ENCODE results near the gene HSD11B2.

HSD11B2 gene

DNA sequence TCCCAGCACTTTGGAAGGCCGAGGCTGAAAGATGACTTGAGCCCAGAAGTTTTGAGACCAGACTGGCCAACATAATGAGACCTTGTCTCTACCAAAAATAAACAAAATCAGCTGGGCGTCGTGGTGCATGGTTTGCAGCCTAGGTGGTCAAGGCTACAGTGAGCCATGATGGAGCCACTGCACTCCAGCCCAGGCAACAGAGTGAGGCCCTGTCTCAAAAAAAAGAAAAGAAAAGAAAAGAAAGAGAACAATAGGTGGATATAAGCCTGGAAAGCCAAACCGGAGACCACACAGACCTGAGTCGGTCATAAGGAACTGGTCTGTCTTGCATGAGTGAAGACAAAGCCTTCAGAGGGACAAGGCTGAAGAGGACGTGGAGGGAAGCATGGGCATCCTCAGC lies 35.7 kb downstream of the HSD11B2 start:
- H3K27me3 ChIP-seq (ENCODE audit: control insufficient read depth, low read length), result no peaks in the 10 kb centered on the region
- no peak overlapping the region for H3K4me3 ChIP-seq (ENCODE audit: low read length)
- H3K4me2 ChIP-seq (ENCODE audit: low read length), result no peak overlapping the region
- H3F3A ChIP-seq (ENCODE audit: control insufficient read depth, insufficient read depth), result no peaks in the 10 kb centered on the region
- peaks cover 74% of the 10 kb centered on the region for H3K79me2 ChIP-seq (ENCODE audit: control insufficient read depth, low read length)
- H3K9me2 ChIP-seq (replicated peaks; ENCODE audit: control insufficient read depth, low read length), result no peaks in the 10 kb centered on the region
- H3K4me1 ChIP-seq (ENCODE audit: control insufficient read depth, low read length), result peaks cover 18% of the 10 kb centered on the region
- no peak overlapping the region for H3K27ac ChIP-seq (ENCODE audit: low read depth, low read length)
- no peaks in the 10 kb centered on the region for H3K9me3 ChIP-seq (ENCODE audit: control insufficient read depth, insufficient read depth, low read length)
- TF ChIP-seq, protein P1, sequence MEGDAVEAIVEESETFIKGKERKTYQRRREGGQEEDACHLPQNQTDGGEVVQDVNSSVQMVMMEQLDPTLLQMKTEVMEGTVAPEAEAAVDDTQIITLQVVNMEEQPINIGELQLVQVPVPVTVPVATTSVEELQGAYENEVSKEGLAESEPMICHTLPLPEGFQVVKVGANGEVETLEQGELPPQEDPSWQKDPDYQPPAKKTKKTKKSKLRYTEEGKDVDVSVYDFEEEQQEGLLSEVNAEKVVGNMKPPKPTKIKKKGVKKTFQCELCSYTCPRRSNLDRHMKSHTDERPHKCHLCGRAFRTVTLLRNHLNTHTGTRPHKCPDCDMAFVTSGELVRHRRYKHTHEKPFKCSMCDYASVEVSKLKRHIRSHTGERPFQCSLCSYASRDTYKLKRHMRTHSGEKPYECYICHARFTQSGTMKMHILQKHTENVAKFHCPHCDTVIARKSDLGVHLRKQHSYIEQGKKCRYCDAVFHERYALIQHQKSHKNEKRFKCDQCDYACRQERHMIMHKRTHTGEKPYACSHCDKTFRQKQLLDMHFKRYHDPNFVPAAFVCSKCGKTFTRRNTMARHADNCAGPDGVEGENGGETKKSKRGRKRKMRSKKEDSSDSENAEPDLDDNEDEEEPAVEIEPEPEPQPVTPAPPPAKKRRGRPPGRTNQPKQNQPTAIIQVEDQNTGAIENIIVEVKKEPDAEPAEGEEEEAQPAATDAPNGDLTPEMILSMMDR (IDR thresholded peaks at IDR 0.05; ENCODE audit: low read depth, low read length, poor library complexity, severe bottlenecking), result no peak
- TF ChIP-seq EZH2phosphoT487 (IDR thresholded peaks at IDR 0.05; ENCODE audit: borderline replicate concordance, low read length), result no peak
- no peaks in the 10 kb centered on the region for H3K36me3 ChIP-seq (ENCODE audit: control insufficient read depth, low read length)
- H4K20me1 ChIP-seq (ENCODE audit: control insufficient read depth, insufficient read depth, low read depth, low read length), result peaks cover 5% of the 10 kb centered on the region; the same call in 1 of the 2 replicates

DNA sequence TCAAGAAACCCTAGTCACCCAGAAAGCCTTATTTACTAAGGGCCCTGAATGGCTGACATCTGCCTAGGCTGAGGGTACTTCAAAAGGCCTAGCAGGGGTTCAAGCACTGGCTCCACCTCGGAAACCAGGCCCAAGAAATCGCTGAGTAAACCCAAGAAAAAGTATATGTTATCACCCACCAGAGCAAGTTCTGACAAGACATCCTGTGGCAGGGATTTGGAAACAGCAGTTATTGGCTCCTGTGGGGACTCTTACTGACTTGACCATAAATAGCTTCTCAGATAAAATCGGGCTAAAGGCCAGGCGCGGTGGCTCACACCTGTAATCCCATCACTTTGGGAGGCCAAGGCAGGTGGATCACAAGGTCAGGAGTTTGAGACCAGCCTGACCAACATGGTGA lies 37.8 kb downstream of the HSD11B2 start:
- Histone ChIP-seq H3K4me2 (ENCODE audit: low read length) (peak overlapping the region; percentile 24; the same call in 1 of the 2 replicates), H3K36me3 (ENCODE audit: control insufficient read depth, low read length) (no peaks in the 10 kb centered on the region), H3K4me1 (ENCODE audit: control insufficient read depth, low read length) (peaks cover 18% of the 10 kb centered on the region), H3K9me2 (replicated peaks; ENCODE audit: control insufficient read depth, low read length) (no peaks in the 10 kb centered on the region), H3K27ac (ENCODE audit: low read depth, low read length) (no peak overlapping the region; the same call in 1 of the 2 replicates), H3K27me3 (ENCODE audit: control insufficient read depth, low read length) (no peaks in the 10 kb centered on the region), H3K4me3 (ENCODE audit: low read length) (no peak overlapping the region), H3F3A (ENCODE audit: control insufficient read depth, insufficient read depth) (no peaks in the 10 kb centered on the region), H3K9me3 (ENCODE audit: control insufficient read depth, insufficient read depth, low read length) (no peaks in the 10 kb centered on the region), H3K79me2 (ENCODE audit: control insufficient read depth, low read length) (peaks cover 87% of the 10 kb centered on the region), H4K20me1 (ENCODE audit: control insufficient read depth, insufficient read depth, low read depth, low read length) (peaks cover 7% of the 10 kb centered on the region; the same call in 1 of the 2 replicates)
- TF ChIP-seq, protein P1 (IDR thresholded peaks at IDR 0.05; ENCODE audit: low read depth, low read length, poor library complexity, severe bottlenecking), result no peak
- no peak for TF ChIP-seq EZH2phosphoT487 (IDR thresholded peaks at IDR 0.05; ENCODE audit: borderline replicate concordance, low read length)

DNA sequence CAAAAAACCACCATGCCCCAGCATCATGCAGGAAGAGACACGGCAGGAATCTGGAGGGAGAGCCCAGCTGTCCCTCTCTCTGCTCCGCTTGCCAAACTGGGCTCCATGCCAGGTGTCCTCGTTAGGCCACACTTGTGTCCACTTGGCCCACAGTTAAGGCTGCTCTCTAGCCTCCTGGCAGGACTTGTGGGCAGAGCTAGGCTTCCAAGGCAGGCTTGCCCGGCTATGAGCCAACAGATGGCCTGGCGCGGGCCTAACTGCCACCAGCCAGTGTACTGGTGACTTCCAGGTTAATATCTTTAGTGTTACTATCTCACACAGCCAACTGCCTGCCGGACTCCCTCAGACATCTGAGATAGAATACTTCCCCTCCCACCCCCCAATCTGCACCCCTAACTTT lies 39.4 kb downstream of the HSD11B2 start:
- Histone ChIP-seq H3K4me3 (ENCODE audit: low read length) (no peak overlapping the region), H4K20me1 (ENCODE audit: control insufficient read depth, insufficient read depth, low read depth, low read length) (peaks cover 22% of the 10 kb centered on the region; the same call in 1 of the 2 replicates), H3K9me2 (replicated peaks; ENCODE audit: control insufficient read depth, low read length) (no peaks in the 10 kb centered on the region), H3K79me2 (ENCODE audit: control insufficient read depth, low read length) (peaks cover 89% of the 10 kb centered on the region), H3K9me3 (ENCODE audit: control insufficient read depth, insufficient read depth, low read length) (no peaks in the 10 kb centered on the region), H3K27me3 (ENCODE audit: control insufficient read depth, low read length) (no peaks in the 10 kb centered on the region), H3K36me3 (ENCODE audit: control insufficient read depth, low read length) (peaks cover 5% of the 10 kb centered on the region; the same call in 1 of the 2 replicates), H3K4me2 (ENCODE audit: low read length) (no peak overlapping the region), H3K4me1 (ENCODE audit: control insufficient read depth, low read length) (peaks cover 26% of the 10 kb centered on the region), H3F3A (ENCODE audit: control insufficient read depth, insufficient read depth) (no peaks in the 10 kb centered on the region), H3K27ac (ENCODE audit: low read depth, low read length) (no peak overlapping the region)
- no peak for TF ChIP-seq EZH2phosphoT487 (IDR thresholded peaks at IDR 0.05; ENCODE audit: borderline replicate concordance, low read length)
- TF ChIP-seq, protein P1 (IDR thresholded peaks at IDR 0.05; ENCODE audit: low read depth, low read length, poor library complexity, severe bottlenecking), result no peak

All from DOHH2 (cell line).